OCI-M1 (cell line): ENCODE results near the gene TNFRSF4.

Experiments used
- DNase-seq: peaks from one replicate; lab custom pipeline; 2025; lab: John Stamatoyannopoulos, UW

Gene TNFRSF4

GRCh38 chr1:1169429-1170214, 44.3 kb downstream of the TNFRSF4 start:
- no peak for DNase-seq

- DNase-seq, result no peak
Observed at GRCh38 chr1:1168451-1169411, 45.2 kb downstream of the TNFRSF4 start.

GRCh38 chr1:1167841-1168450, 46.0 kb downstream of the TNFRSF4 start:
- no peak for DNase-seq

- no peak for DNase-seq
Observed at GRCh38 chr1:1167398-1167821, 46.5 kb downstream of the TNFRSF4 start.

- no peak for DNase-seq
Observed at GRCh38 chr1:1166642-1167397, 47.1 kb downstream of the TNFRSF4 start.

- DNase-seq, result no peak
Observed at GRCh38 chr1:1165900-1166421, 48.0 kb downstream of the TNFRSF4 start.

- no peak for DNase-seq
Observed at GRCh38 chr1:1165485-1165884, 48.5 kb downstream of the TNFRSF4 start.

- DNase-seq, result no peak
Observed at GRCh38 chr1:1164701-1165451, 49.1 kb downstream of the TNFRSF4 start.

- no peak for DNase-seq
Observed at GRCh38 chr1:1164361-1164700, 49.6 kb downstream of the TNFRSF4 start.

- no peak for DNase-seq
Observed at GRCh38 chr1:1163538-1164070, 50.3 kb downstream of the TNFRSF4 start.

- no peak for DNase-seq
Observed at GRCh38 chr1:1162597-1163537, 51.1 kb downstream of the TNFRSF4 start.

- DNase-seq, result no peak
Observed at GRCh38 chr1:1161683-1162079, 52.3 kb downstream of the TNFRSF4 start.
